A673 (cell line): ENCODE results near the gene ANKUB1. TPM values are rescaled to one million over a fixed set of nuclear protein-coding genes. Genes with fewer than 3 reads are reported as not detected.

Experiments used
- BruUV-seq: library from RNA; stranded (reverse); fragments of 400-500 nt; replicated peaks from 2 replicates; lab custom pipeline; 2021; lab: Mats Ljungman, UMichigan
- CTCF ChIA-PET: fragments of 300-600 bp; sonication (Branson Sonifier 250); formaldehyde crosslinking; loops from one replicate; lab custom pipeline; 2022; ENCODE audit warnings: antibody characterized with exemption; lab: Charles Lee
- POLR2A ChIA-PET: fragments of 300-600 bp; sonication (Branson Sonifier 250); formaldehyde crosslinking; loops from one replicate; lab custom pipeline; 2022; ENCODE audit warnings: antibody characterized with exemption; ENCODE audit not compliant: low non-redundant PET; lab: Charles Lee
- DNase-seq: peaks from one replicate; pipeline ENCODE4 v3.0.0-alpha.2; 2015; ENCODE audit warnings: low spot score
- H3K27ac ChIP-seq: fragments of 200-600 bp; sonication (generic); 2 replicates; pipeline ENCODE4 v1.5.1; 2016; ENCODE audit warnings: mixed run types, low read depth, mild to moderate bottlenecking, mixed read lengths, antibody characterized with exemption, low read length; ENCODE audit not compliant: poor library complexity, severe bottlenecking
- H3K27me3 ChIP-seq: fragments of 200-600 bp; sonication (generic); replicated peaks from 2 replicates; pipeline ENCODE4 v1.6.1; 2017; ENCODE audit warnings: mixed run types, low read depth, mild to moderate bottlenecking, mixed read lengths, antibody characterized with exemption, low read length; ENCODE audit not compliant: insufficient read depth, poor library complexity
- H3K36me3 ChIP-seq: fragments of 200-600 bp; sonication (generic); 2 replicates; pipeline ENCODE4 v1.6.1; 2016; ENCODE audit warnings: mixed run types, mild to moderate bottlenecking, mixed read lengths, antibody characterized with exemption, low read length; ENCODE audit not compliant: insufficient read depth, poor library complexity, severe bottlenecking
- H3K4me1 ChIP-seq: fragments of 200-600 bp; sonication (generic); 2 replicates; pipeline ENCODE4 v1.6.1; 2017; ENCODE audit warnings: mixed run types, mild to moderate bottlenecking, mixed read lengths, antibody characterized with exemption, low read length; ENCODE audit not compliant: insufficient read depth, poor library complexity, severe bottlenecking
- H3K4me3 ChIP-seq: fragments of 200-600 bp; sonication (generic); 2 replicates; pipeline ENCODE4 v1.5.1; 2016; ENCODE audit warnings: low read depth, mixed run types, mild to moderate bottlenecking, mixed read lengths, low read length; ENCODE audit not compliant: poor library complexity, severe bottlenecking
- H3K9me3 ChIP-seq: fragments of 200-600 bp; sonication (generic); 2 replicates; pipeline ENCODE4 v1.6.1; 2016; ENCODE audit warnings: mixed run types, low read depth, mild to moderate bottlenecking, mixed read lengths, antibody characterized with exemption, low read length; ENCODE audit not compliant: poor library complexity, severe bottlenecking
- EZH2 ChIP-seq: fragments of 200-600 bp; sonication (generic); IDR thresholded peaks from 2 replicates; pipeline ENCODE4 v1.6.1; 2017; ENCODE audit warnings: borderline replicate concordance, low read depth, mild to moderate bottlenecking, mixed read lengths, antibody characterized with exemption, low read length; ENCODE audit not compliant: poor library complexity, severe bottlenecking
- intact Hi-C: fragments of 100-400 bp; cut with micrococcal nuclease; formaldehyde crosslinking; loops from one replicate; pipeline ENCODE4 v1.10.0; 2022; ENCODE audit not compliant: unreplicated experiment
- total RNA-seq: library from RNA; stranded (reverse); gene quantifications from 2 replicates; pipeline ENCODE4 v1.2.3, GENCODE V29; 2021
- TF ChIP-seq, protein P1 (sequence below): fragments of 300-800, 200-600 bp; sonication (generic); conservative IDR thresholded peaks from 2 replicates; pipeline ENCODE4 v1.5.1; 2017; ENCODE audit warnings: low read depth, mild to moderate bottlenecking, antibody characterized with exemption, low read length, moderate library complexity, mixed read lengths

Gene ANKUB1
- total RNA-seq, 1 experiment from 2014 or later = not detected

GRCh38 chr3:149816311-149816710, 24.0 kb upstream of the ANKUB1 start:
- no peak for DNase-seq
- Histone ChIP-seq H3K27ac (no peak overlapping the region), H3K4me3 (no peak overlapping the region), H3K27me3 (no peaks in the 10 kb centered on the region), H3K9me3 (no peaks in the 10 kb centered on the region), H3K4me1 (peaks cover 14% of the 10 kb centered on the region), H3K36me3 (no peaks in the 10 kb centered on the region)
- POLR2A ChIA-PET = no interaction called here
- TF ChIP-seq EZH2 = no peak
- CTCF ChIA-PET = no interaction called here
- BruUV-seq = no TSS peak
- intact Hi-C loops = no loop called here

DNA sequence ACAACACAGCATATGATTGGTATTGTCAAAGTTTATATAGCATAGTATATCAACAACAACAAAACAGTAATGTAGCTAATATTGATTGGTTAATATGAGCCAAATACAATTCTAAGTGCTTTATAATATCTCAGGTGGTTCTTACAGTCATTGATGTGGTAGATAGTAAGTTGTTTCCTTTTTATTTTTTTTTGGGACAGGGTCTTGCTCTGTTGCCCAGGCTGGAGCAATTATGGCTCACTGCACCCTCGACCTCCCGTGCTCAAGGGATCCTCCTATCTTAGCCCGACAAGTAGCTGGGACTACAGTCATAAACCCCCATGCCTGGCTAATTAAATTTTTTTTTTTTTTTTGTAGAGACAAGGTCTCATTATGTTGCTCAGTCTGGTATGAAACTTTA, 23.4 kb upstream of the ANKUB1 start:
- CTCF ChIA-PET = no interaction called here
- peaks cover 14% of the 10 kb centered on the region for H3K4me1 ChIP-seq
- intact Hi-C loops = no loop called here
- no peaks in the 10 kb centered on the region for H3K27me3 ChIP-seq
- H3K36me3 ChIP-seq = no peaks in the 10 kb centered on the region
- no peak for DNase-seq
- H3K27ac ChIP-seq = no peak overlapping the region
- no peaks in the 10 kb centered on the region for H3K9me3 ChIP-seq
- no TSS peak for BruUV-seq
- TF ChIP-seq EZH2 = no peak
- TF ChIP-seq, protein P1, sequence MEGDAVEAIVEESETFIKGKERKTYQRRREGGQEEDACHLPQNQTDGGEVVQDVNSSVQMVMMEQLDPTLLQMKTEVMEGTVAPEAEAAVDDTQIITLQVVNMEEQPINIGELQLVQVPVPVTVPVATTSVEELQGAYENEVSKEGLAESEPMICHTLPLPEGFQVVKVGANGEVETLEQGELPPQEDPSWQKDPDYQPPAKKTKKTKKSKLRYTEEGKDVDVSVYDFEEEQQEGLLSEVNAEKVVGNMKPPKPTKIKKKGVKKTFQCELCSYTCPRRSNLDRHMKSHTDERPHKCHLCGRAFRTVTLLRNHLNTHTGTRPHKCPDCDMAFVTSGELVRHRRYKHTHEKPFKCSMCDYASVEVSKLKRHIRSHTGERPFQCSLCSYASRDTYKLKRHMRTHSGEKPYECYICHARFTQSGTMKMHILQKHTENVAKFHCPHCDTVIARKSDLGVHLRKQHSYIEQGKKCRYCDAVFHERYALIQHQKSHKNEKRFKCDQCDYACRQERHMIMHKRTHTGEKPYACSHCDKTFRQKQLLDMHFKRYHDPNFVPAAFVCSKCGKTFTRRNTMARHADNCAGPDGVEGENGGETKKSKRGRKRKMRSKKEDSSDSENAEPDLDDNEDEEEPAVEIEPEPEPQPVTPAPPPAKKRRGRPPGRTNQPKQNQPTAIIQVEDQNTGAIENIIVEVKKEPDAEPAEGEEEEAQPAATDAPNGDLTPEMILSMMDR = no peak
- POLR2A ChIA-PET = no interaction called here
- no peak overlapping the region for H3K4me3 ChIP-seq

DNA sequence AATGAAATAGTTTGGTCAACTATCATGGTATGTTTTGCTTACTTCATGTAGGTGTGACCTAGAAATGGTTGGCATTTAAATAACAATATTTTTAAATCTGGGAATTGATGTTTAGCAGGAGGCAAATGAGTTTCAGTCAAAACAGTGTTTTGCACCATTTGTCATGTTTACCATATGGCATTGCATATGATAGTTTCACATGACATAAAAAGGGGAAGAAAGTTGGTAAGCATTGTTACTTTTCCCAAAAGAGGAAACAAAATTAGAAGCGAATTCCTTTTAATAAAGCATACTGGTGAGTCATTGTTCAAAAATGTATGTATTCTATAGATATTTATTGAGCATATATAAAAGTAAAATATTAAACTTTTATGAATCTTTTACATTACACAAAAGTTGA, 23.0 kb upstream of the ANKUB1 start:
- intact Hi-C loops = no loop called here
- Histone ChIP-seq H3K27ac (no peak overlapping the region), H3K27me3 (no peaks in the 10 kb centered on the region), H3K9me3 (no peaks in the 10 kb centered on the region), H3K4me3 (no peak overlapping the region), H3K36me3 (no peaks in the 10 kb centered on the region), H3K4me1 (peaks cover 14% of the 10 kb centered on the region)
- ChIA-PET POLR2A (no interaction called here), CTCF (no interaction called here)
- no TSS peak for BruUV-seq
- no peak for TF ChIP-seq EZH2
- TF ChIP-seq, protein P1 = no peak
- no peak for DNase-seq
